H9 (cell line): Measurements from ENCODE around the gene B3GNT2. TPM values are rescaled to one million over a fixed set of nuclear protein-coding genes. Genes with fewer than 3 reads are reported as not detected.

Experiments used
- DNase-seq: peaks from one replicate; pipeline ENCODE4 v3.0.0-alpha.2; 2017
- H2AFZ ChIP-seq: one replicate; pipeline ENCODE4 v1.6.1; 2013; ENCODE audit warnings: mild to moderate bottlenecking, low read length, control low read depth, moderate library complexity
- H2AK5ac ChIP-seq: 2 replicates; pipeline ENCODE4 v1.6.1; 2013; ENCODE audit warnings: low read length, control low read depth, mixed read lengths; ENCODE audit not compliant: insufficient read length
- H2BK120ac ChIP-seq: one replicate; pipeline ENCODE4 v1.6.1; 2013; ENCODE audit warnings: low read depth, mild to moderate bottlenecking, low read length, control low read depth, inconsistent platforms; ENCODE audit not compliant: poor library complexity, severe bottlenecking
- H2BK12ac ChIP-seq: 2 replicates; pipeline ENCODE4 v1.6.1; 2013; ENCODE audit warnings: low read length, control low read depth, mixed read lengths, low read depth; ENCODE audit not compliant: insufficient read length
- H2BK15ac ChIP-seq: 2 replicates; pipeline ENCODE4 v1.6.1; 2013; ENCODE audit warnings: low read depth, low read length, control low read depth
- H2BK20ac ChIP-seq: one replicate; pipeline ENCODE4 v1.6.1; 2013; ENCODE audit warnings: low read depth, mild to moderate bottlenecking, low read length, control low read depth, inconsistent platforms; ENCODE audit not compliant: poor library complexity, severe bottlenecking
- H2BK5ac ChIP-seq: 2 replicates; pipeline ENCODE4 v1.6.1; 2013; ENCODE audit warnings: low read length, control low read depth, mixed read lengths; ENCODE audit not compliant: insufficient read length
- H3K14ac ChIP-seq: 2 replicates; pipeline ENCODE4 v1.6.1; 2013; ENCODE audit warnings: low read length, control low read depth; ENCODE audit not compliant: insufficient read depth
- H3K18ac ChIP-seq: 2 replicates; pipeline ENCODE4 v1.6.1; 2013; ENCODE audit warnings: low read depth, mild to moderate bottlenecking, mixed read lengths, low read length, control low read depth; ENCODE audit not compliant: insufficient read length
- H3K23ac ChIP-seq: 2 replicates; pipeline ENCODE4 v1.6.1; 2013; ENCODE audit warnings: low read length, control low read depth, mixed read lengths, low read depth; ENCODE audit not compliant: insufficient read length
- H3K23me2 ChIP-seq: 2 replicates; pipeline ENCODE4 v1.6.1; 2013; ENCODE audit warnings: low read depth, mild to moderate bottlenecking, mixed read lengths, low read length, control low read depth; ENCODE audit not compliant: insufficient read length, poor library complexity, severe bottlenecking
- H3K27ac ChIP-seq: 2 replicates; pipeline ENCODE4 v1.5.1; 2013; ENCODE audit warnings: low read length, control low read depth, mixed read lengths, low read depth; ENCODE audit not compliant: insufficient read length
- H3K27me3 ChIP-seq: 2 replicates; pipeline ENCODE4 v1.6.1; 2013; ENCODE audit warnings: low read length, control low read depth, inconsistent platforms; ENCODE audit not compliant: insufficient read depth
- H3K4ac ChIP-seq: 2 replicates; pipeline ENCODE4 v1.6.1; 2013; ENCODE audit warnings: low read depth, mild to moderate bottlenecking, control low read depth, inconsistent platforms, low read length, moderate library complexity
- H3K4me1 ChIP-seq: 2 replicates; pipeline ENCODE4 v1.6.1; 2013; ENCODE audit warnings: low read length, control low read depth, inconsistent platforms; ENCODE audit not compliant: insufficient read depth
- H3K4me2 ChIP-seq: 2 replicates; pipeline ENCODE4 v1.6.1; 2013; ENCODE audit warnings: low read length, control low read depth, mixed read lengths; ENCODE audit not compliant: insufficient read length, insufficient read depth
- H3K56ac ChIP-seq: 2 replicates; pipeline ENCODE4 v1.6.1; 2013; ENCODE audit warnings: low read depth, mild to moderate bottlenecking, mixed read lengths, low read length, control low read depth; ENCODE audit not compliant: insufficient read length
- H3K79me1 ChIP-seq: 2 replicates; pipeline ENCODE4 v1.6.1; 2013; ENCODE audit warnings: low read depth, mild to moderate bottlenecking, moderate library complexity, low read length, control low read depth, inconsistent platforms; ENCODE audit not compliant: insufficient read depth, poor library complexity, severe bottlenecking
- H3K79me2 ChIP-seq: 2 replicates; pipeline ENCODE4 v1.6.1; 2013; ENCODE audit warnings: low read length, control low read depth, inconsistent platforms; ENCODE audit not compliant: insufficient read depth
- H3K9ac ChIP-seq: 2 replicates; pipeline ENCODE4 v1.6.1; 2013; ENCODE audit warnings: low read length, control low read depth, mixed read lengths; ENCODE audit not compliant: insufficient read length; ENCODE audit errors: extremely low read depth
- H3K9me3 ChIP-seq: one replicate; pipeline ENCODE4 v1.6.1; 2013; ENCODE audit warnings: low read depth, low read length, inconsistent platforms; ENCODE audit not compliant: control insufficient read depth
- H3T11ph ChIP-seq: one replicate; pipeline ENCODE4 v1.6.1; 2013; ENCODE audit warnings: mild to moderate bottlenecking, low read length, control low read depth, inconsistent platforms
- H4K20me1 ChIP-seq: one replicate; pipeline ENCODE4 v1.6.1; 2013; ENCODE audit not compliant: control insufficient read depth, insufficient read length, insufficient read depth
- H4K5ac ChIP-seq: 2 replicates; pipeline ENCODE4 v1.6.1; 2013; ENCODE audit warnings: low read depth, mild to moderate bottlenecking, mixed read lengths, low read length, control low read depth; ENCODE audit not compliant: insufficient read length
- H4K8ac ChIP-seq: replicated peaks from 2 replicates; pipeline ENCODE4 v1.6.1; 2013; ENCODE audit warnings: low read length, control low read depth, mixed read lengths, low read depth; ENCODE audit not compliant: insufficient read length
- H4K91ac ChIP-seq: 2 replicates; pipeline ENCODE4 v1.6.1; 2013; ENCODE audit warnings: low read depth, mild to moderate bottlenecking, moderate library complexity, mixed read lengths, low read length, control low read depth; ENCODE audit not compliant: insufficient read length
- H3K27ac Mint-ChIP-seq, 3 experiments: 2 replicates in 2 of 3; 3 replicates in 1 of 3; pipeline ENCODE4 v1.8.0; 2020 to 2021; ENCODE audit warnings: mixed read lengths in 3 of 3, mild to moderate bottlenecking in 1 of 3, moderate library complexity in 1 of 3
- H3K27me3 Mint-ChIP-seq: 2 replicates; pipeline ENCODE4 v1.8.0; 2021; ENCODE audit warnings: low read depth, mild to moderate bottlenecking, moderate library complexity, mixed read lengths
- H3K36me3 Mint-ChIP-seq, 3 experiments: 2 replicates in 2 of 3; 3 replicates in 1 of 3; pipeline ENCODE4 v1.8.0; 2020 to 2021; ENCODE audit warnings: low read depth in 3 of 3, mixed read lengths in 3 of 3; ENCODE audit not compliant: insufficient read depth in 1 of 3
- H3K4me1 Mint-ChIP-seq, 2 experiments: 2 replicates each; pipeline ENCODE4 v1.8.0; 2020; ENCODE audit warnings: mixed read lengths in 2 of 2
- H3K4me3 Mint-ChIP-seq, 2 experiments: 2 replicates in 1 of 2; 3 replicates in 1 of 2; pipeline ENCODE4 v1.8.0; 2020 to 2021; ENCODE audit warnings: mild to moderate bottlenecking in 2 of 2, mixed read lengths in 2 of 2, moderate library complexity in 1 of 2
- H3K9me3 Mint-ChIP-seq, 2 experiments: 2 replicates in 1 of 2; 3 replicates in 1 of 2; pipeline ENCODE4 v1.8.0; 2020; ENCODE audit warnings: mild to moderate bottlenecking in 2 of 2, mixed read lengths in 2 of 2, moderate library complexity in 1 of 2
- WGBS: extraction: QIAGEN DNeasy Blood & Tissue Kit; methylation state at CpG from one replicate; pipeline ENCODE4 v1.1.7; 2013; ENCODE audit warnings: missing lambda C conversion rate, low lambda C conversion rate, mixed read lengths; ENCODE audit not compliant: insufficient read length; ENCODE audit errors: extremely low coverage; 5-methylcytosine and 5-hydroxymethylcytosine counted together
- total RNA-seq: library from RNA; stranded (reverse); gene quantifications from 2 replicates; pipeline ENCODE4 v1.2.1, GENCODE V29; 2021
- TF ChIP-seq, protein P1 (sequence below): fragments of 200-600 bp; sonication (generic); conservative IDR thresholded peaks from 3 replicates; pipeline ENCODE4 v1.8.0; 2021; ENCODE audit warnings: antibody characterized with exemption, mild to moderate bottlenecking

The B3GNT2 gene
- total RNA-seq, 1 experiment from 2014 or later: 55.3 TPM

DNA sequence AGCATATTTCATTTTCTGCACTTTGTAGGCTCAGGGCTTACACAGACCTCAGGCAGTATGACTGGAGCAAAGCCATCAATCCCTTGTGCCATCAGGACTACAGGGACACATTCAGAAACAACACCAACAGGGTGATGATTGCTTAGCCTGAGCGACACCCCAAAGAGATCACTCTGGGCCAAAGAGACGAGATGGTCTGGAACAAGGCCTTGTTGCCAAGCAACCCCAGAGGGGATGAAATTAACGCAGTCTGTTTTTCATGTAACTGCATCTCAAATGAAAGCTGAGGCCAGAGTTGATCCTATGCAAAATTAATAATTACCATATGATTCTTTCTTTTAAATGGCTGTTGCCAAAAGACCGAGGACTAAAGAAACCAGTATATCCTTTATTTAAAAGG lies 20.2 kb upstream of the B3GNT2 start:
- Histone ChIP-seq H4K5ac (no peak overlapping the region), H3K4me2 (no peak overlapping the region), H2BK120ac (no peak overlapping the region), H3K79me1 (no peaks in the 10 kb centered on the region), H2BK12ac (no peak overlapping the region), H3K14ac (no peak overlapping the region), H3K9me3 (no peaks in the 10 kb centered on the region), H3K27me3 (no peaks in the 10 kb centered on the region), H2AK5ac (no peak overlapping the region), H3K27ac (no peak overlapping the region), H3K9ac (no peak overlapping the region), H3K4me1 (no peaks in the 10 kb centered on the region), H2BK20ac (no peak overlapping the region), H3K23ac (no peak overlapping the region), H2BK15ac (no peak overlapping the region), H3K18ac (no peak overlapping the region), H4K20me1 (no peaks in the 10 kb centered on the region), H4K91ac (no peak overlapping the region), H3K56ac (no peak overlapping the region), H3K79me2 (no peaks in the 10 kb centered on the region), H4K8ac (no peak overlapping the region), H3T11ph (no peak overlapping the region), H3K23me2 (no peaks in the 10 kb centered on the region), H3K4ac (no peak overlapping the region), H2AFZ (no peak overlapping the region), H2BK5ac (no peak overlapping the region)
- no peak overlapping the region for H3K4me3 Mint-ChIP-seq
- peak overlapping the region in 1 of 3 experiments; percentile 25; a peak in 1 of 7 replicates for H3K27ac Mint-ChIP-seq
- H3K36me3 Mint-ChIP-seq: no peaks in the 10 kb centered on the region
- peaks cover 0 to 6% of the 10 kb centered on the region in 2 experiments; a peak in 2 of 4 replicates for H3K4me1 Mint-ChIP-seq
- no peaks in the 10 kb centered on the region; a peak in 2 of 5 replicates for H3K9me3 Mint-ChIP-seq
- no peaks in the 10 kb centered on the region for H3K27me3 Mint-ChIP-seq
- TF ChIP-seq, protein P1, sequence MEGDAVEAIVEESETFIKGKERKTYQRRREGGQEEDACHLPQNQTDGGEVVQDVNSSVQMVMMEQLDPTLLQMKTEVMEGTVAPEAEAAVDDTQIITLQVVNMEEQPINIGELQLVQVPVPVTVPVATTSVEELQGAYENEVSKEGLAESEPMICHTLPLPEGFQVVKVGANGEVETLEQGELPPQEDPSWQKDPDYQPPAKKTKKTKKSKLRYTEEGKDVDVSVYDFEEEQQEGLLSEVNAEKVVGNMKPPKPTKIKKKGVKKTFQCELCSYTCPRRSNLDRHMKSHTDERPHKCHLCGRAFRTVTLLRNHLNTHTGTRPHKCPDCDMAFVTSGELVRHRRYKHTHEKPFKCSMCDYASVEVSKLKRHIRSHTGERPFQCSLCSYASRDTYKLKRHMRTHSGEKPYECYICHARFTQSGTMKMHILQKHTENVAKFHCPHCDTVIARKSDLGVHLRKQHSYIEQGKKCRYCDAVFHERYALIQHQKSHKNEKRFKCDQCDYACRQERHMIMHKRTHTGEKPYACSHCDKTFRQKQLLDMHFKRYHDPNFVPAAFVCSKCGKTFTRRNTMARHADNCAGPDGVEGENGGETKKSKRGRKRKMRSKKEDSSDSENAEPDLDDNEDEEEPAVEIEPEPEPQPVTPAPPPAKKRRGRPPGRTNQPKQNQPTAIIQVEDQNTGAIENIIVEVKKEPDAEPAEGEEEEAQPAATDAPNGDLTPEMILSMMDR: no peak
- WGBS: no CpG with 5 or more reads among the region's 4 CpGs
- DNase-seq: no peak
